Smooth muscle cell (in vitro differentiated cells): Measurements from ENCODE around the gene IQGAP2. TPM values are rescaled to one million over a fixed set of nuclear protein-coding genes. Genes with fewer than 3 reads are reported as not detected.
A peak's percentile ranks its signal among the peaks of the same experiment; 100 is the strongest.

ENCODE experiments used
- DNase-seq: peaks from one replicate; lab custom pipeline; 2025; ENCODE audit not compliant: unreplicated experiment; lab: John Stamatoyannopoulos, UW
- H2AFZ ChIP-seq: fragments of 200-600 bp; sonication (generic); 2 replicates; pipeline ENCODE4 v1.6.0; 2016; ENCODE audit warnings: antibody characterized with exemption, low read depth, mild to moderate bottlenecking
- H3F3A ChIP-seq: fragments of 200-600 bp; sonication (generic); 2 replicates; pipeline ENCODE4 v1.6.0; 2017; ENCODE audit warnings: antibody characterized with exemption, low read depth
- H3K27ac ChIP-seq: fragments of 200-600 bp; sonication (generic); 2 replicates; pipeline ENCODE4 v1.5.1; 2016; ENCODE audit warnings: low read depth, mild to moderate bottlenecking
- H3K27me3 ChIP-seq: fragments of 200-600 bp; sonication (generic); 2 replicates; pipeline ENCODE4 v1.6.1; 2016; ENCODE audit warnings: low read depth, mild to moderate bottlenecking
- H3K36me3 ChIP-seq: fragments of 200-600 bp; sonication (generic); 2 replicates; pipeline ENCODE4 v1.5.1; 2016; ENCODE audit warnings: low read depth
- H3K4me1 ChIP-seq: fragments of 200-600 bp; sonication (generic); 2 replicates; pipeline ENCODE4 v1.5.1; 2016; ENCODE audit warnings: low read depth
- H3K4me2 ChIP-seq: fragments of 200-600 bp; sonication (generic); 2 replicates; pipeline ENCODE4 v1.6.0; 2016; ENCODE audit warnings: mild to moderate bottlenecking
- H3K4me3 ChIP-seq: fragments of 200-600 bp; sonication (generic); 2 replicates; pipeline ENCODE4 v1.5.1; 2016; ENCODE audit warnings: mild to moderate bottlenecking
- H3K79me2 ChIP-seq: fragments of 200-600 bp; sonication (generic); 2 replicates; pipeline ENCODE4 v1.6.0; 2016; ENCODE audit warnings: low read depth, mild to moderate bottlenecking
- H3K9ac ChIP-seq: fragments of 200-600 bp; sonication (generic); 2 replicates; pipeline ENCODE4 v1.6.0; 2016; ENCODE audit warnings: low read depth
- H3K9me3 ChIP-seq: fragments of 200-600 bp; sonication (generic); replicated peaks from 2 replicates; pipeline ENCODE4 v1.5.1; 2016; ENCODE audit warnings: low read depth
- H4K20me1 ChIP-seq: fragments of 200-600 bp; sonication (generic); 2 replicates; pipeline ENCODE4 v1.6.0; 2016; ENCODE audit warnings: low read depth
- WGBS: methylation state at CpG from one replicate; pipeline ENCODE4 v1.1.7; 2016; ENCODE audit warnings: low lambda C conversion rate; 5-methylcytosine and 5-hydroxymethylcytosine counted together
- polyA plus RNA-seq: library from polyadenylated mRNA; unstranded; fragments of >200 nt; fragmentation: Nextera tagmentation; extraction: Ambion mirVana; gene quantifications from 2 replicates; pipeline ENCODE4 v1.2.1, GENCODE V29; 2016
- total RNA-seq: library from RNA; depleted of rRNA; stranded (reverse); fragments of >200 nt; gene quantifications from 2 replicates; pipeline ENCODE4 v1.2.3, GENCODE V29; 2014
- TF ChIP-seq, protein P1 (sequence below): fragments of 200-600 bp; sonication (generic); IDR thresholded peaks from 2 replicates; pipeline ENCODE4 v1.5.1; 2017; ENCODE audit warnings: borderline replicate concordance, mild to moderate bottlenecking, antibody characterized with exemption; ENCODE audit not compliant: insufficient read depth, poor library complexity, severe bottlenecking

IQGAP2 gene
- total and polyA plus RNA-seq, 2 experiments from 2014 or later: 7.3 to 16.6 TPM

DNA sequence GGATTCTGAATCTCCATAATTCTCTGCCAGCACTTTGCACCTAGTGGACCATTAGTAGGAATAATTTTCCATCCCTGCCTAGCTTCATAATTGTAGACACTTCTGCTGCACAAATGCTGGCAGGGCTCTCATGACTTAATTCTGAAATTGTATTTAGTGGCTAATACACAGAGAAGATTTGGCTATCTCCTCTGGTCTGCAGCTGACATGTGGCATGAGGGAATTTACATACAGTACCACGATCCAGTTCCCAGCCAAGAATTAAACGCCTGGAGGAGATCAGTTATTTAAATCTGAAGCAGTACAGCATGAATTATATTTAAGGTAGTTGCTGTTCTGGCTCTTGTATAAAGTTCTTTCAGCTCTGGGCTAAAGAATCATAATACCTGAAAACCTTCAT lies 46.5 kb downstream of the IQGAP2 start:
- Histone ChIP-seq H3K9me3 (no peaks in the 10 kb centered on the region), H3F3A (peaks cover 3% of the 10 kb centered on the region), H3K4me1 (no peaks in the 10 kb centered on the region), H3K9ac (no peak overlapping the region), H3K27ac (peak overlapping the region; percentile 44), H3K79me2 (no peaks in the 10 kb centered on the region), H4K20me1 (no peaks in the 10 kb centered on the region), H3K4me2 (peak overlapping the region; percentile 44), H3K27me3 (no peaks in the 10 kb centered on the region), H3K4me3 (no peak overlapping the region), H2AFZ (no peak overlapping the region), H3K36me3 (no peaks in the 10 kb centered on the region)
- no peak for DNase-seq
- WGBS: 64% methylated on average over 2 of the region's 2 CpGs
- TF ChIP-seq, protein P1, sequence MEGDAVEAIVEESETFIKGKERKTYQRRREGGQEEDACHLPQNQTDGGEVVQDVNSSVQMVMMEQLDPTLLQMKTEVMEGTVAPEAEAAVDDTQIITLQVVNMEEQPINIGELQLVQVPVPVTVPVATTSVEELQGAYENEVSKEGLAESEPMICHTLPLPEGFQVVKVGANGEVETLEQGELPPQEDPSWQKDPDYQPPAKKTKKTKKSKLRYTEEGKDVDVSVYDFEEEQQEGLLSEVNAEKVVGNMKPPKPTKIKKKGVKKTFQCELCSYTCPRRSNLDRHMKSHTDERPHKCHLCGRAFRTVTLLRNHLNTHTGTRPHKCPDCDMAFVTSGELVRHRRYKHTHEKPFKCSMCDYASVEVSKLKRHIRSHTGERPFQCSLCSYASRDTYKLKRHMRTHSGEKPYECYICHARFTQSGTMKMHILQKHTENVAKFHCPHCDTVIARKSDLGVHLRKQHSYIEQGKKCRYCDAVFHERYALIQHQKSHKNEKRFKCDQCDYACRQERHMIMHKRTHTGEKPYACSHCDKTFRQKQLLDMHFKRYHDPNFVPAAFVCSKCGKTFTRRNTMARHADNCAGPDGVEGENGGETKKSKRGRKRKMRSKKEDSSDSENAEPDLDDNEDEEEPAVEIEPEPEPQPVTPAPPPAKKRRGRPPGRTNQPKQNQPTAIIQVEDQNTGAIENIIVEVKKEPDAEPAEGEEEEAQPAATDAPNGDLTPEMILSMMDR: no peak

DNA sequence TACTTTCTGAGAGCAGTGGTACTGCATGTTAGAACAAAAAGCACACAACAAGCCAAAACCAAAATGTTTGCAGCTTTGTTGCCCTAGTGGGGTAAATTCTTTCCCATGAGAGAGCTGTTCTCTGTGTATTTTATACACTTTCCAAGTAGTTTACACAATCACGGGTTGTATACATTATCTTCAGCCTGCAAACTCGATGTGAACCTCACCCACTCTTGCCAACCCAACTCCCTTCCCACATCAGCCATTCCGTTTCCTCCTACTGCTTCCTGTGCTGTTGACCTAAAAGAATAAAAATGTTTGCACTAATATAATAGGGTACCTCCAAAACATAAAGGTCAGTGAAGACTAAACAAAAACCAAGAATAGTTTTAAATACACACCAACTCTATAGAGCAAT lies 47.0 kb downstream of the IQGAP2 start:
- Histone ChIP-seq H3K9me3 (no peaks in the 10 kb centered on the region), H3K4me2 (peak overlapping the region; percentile 44), H3K4me3 (no peak overlapping the region), H3K27me3 (no peaks in the 10 kb centered on the region), H3K27ac (peak overlapping the region; percentile 44), H2AFZ (no peak overlapping the region), H3F3A (peaks cover 3% of the 10 kb centered on the region), H4K20me1 (no peaks in the 10 kb centered on the region), H3K4me1 (no peaks in the 10 kb centered on the region), H3K79me2 (no peaks in the 10 kb centered on the region), H3K36me3 (no peaks in the 10 kb centered on the region), H3K9ac (no peak overlapping the region)
- 21% methylated on average over 3 of the region's 3 CpGs for WGBS
- TF ChIP-seq, protein P1: no peak
- DNase-seq: no peak

DNA sequence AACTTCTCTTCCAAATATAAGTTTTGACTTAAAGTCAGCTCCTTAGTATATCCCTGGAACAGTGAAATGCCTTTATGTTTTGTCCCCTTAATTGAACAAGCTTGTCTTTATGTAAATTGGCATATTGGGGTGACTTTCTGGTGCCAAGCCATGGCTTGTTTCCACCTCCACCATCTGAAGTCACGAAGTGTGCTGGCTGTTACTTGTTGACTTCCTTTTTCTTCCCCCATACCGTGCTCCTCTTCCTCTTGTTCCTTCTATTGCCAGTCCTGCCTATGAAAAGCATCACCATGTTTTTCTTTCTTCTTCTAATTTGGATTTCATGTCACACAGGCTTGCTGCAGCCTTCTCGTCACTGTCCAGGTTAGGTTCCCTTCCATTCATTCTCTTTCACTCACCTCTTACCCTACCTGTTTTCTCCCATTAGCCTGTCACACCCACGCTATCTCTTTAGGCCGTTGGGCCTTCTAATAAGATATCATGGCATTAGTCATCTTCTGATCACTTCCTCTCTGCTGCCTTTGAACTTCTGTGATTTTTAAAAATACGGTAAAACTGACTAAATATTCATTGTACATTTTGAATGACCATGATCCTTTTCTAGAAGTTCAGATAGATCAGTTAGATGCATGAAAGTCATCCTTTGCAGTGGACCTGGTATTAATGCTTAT lies 48.1 kb downstream of the IQGAP2 start:
- TF ChIP-seq, protein P1: no peak
- DNase-seq: no peak
- no peak overlapping the region for H2AFZ ChIP-seq
- no peaks in the 10 kb centered on the region for H3K4me1 ChIP-seq
- WGBS: 80% methylated on average over 6 of the region's 6 CpGs
- H3K27ac ChIP-seq: peak overlapping the region; percentile 44
- no peaks in the 10 kb centered on the region for H3K9me3 ChIP-seq
- no peak overlapping the region for H3K9ac ChIP-seq
- no peaks in the 10 kb centered on the region for H3K36me3 ChIP-seq
- peaks cover 3% of the 10 kb centered on the region for H3F3A ChIP-seq
- no peaks in the 10 kb centered on the region for H3K27me3 ChIP-seq
- no peak overlapping the region for H3K4me3 ChIP-seq
- H3K79me2 ChIP-seq: no peaks in the 10 kb centered on the region
- H4K20me1 ChIP-seq: no peaks in the 10 kb centered on the region
- H3K4me2 ChIP-seq: no peak overlapping the region
